ENCODE results near the gene MRAP. TPM values are rescaled to one million over a fixed set of nuclear protein-coding genes. Genes with fewer than 3 reads are reported as not detected.
A peak's percentile ranks its signal among the peaks of the same experiment; 100 is the strongest.

MRAP gene
- total and polyA plus RNA-seq, 9 of the 15 experiments (the other 6 are each of a cell fraction or from before 2014, with no cell fraction given) = 0.63 to 2.3 TPM; not detected in 7

GRCh38 chr21:32278518-32279376, 19.9 kb upstream of the MRAP start, which contains the start of gene MIS18A (continued):
- TF ChIP-seq FOXP4 (CRISPR knock-in tag; IDR thresholded peaks at IDR 0.05; ENCODE audit: borderline replicate concordance) (no peak), USF1 (CRISPR knock-in tag; IDR thresholded peaks at IDR 0.05) (0 out of 2 replicates have a peak, but pooled peaks have one; percentile 13), THAP7 (CRISPR knock-in tag; IDR thresholded peaks at IDR 0.05) (no peak), ZEB2 (IDR thresholded peaks at IDR 0.05) (peak; percentile 57; the same call in 1 of the 2 replicates), CTBP1 (IDR thresholded peaks at IDR 0.05; ENCODE audit: borderline replicate concordance) (peak; percentile 90), ZNF263 (CRISPR knock-in tag; IDR thresholded peaks at IDR 0.05; ENCODE audit: borderline replicate concordance) (peak; percentile 70), CHCHD3 (CRISPR knock-in tag; IDR thresholded peaks at IDR 0.05) (peak; percentile 33; the same call in 1 of the 2 replicates), LARP7 (IDR thresholded peaks at IDR 0.05) (0 out of 2 replicates have a peak, but pooled peaks have one; percentile 17), BRD4 (IDR thresholded peaks at IDR 0.05) (no peak), FOXM1 (IDR thresholded peaks at IDR 0.05; ENCODE audit: low read depth) (no peak), FOXM1 (CRISPR knock-in tag; IDR thresholded peaks at IDR 0.05; ENCODE audit: low read depth) (no peak), CTCF (IDR thresholded peaks at IDR 0.05 in 2 of 3, conservative IDR thresholded peaks at IDR 0.05 in 1 of 3; ENCODE audit: insufficient read depth in 2 of 3, low read depth in 1 of 3, low read length in 3 of 3) (peak in 2 of 3 experiments; percentile 4 to 27; a peak in 1 of 6 replicates), TGIF2 (CRISPR knock-in tag; IDR thresholded peaks at IDR 0.05) (no peak), HLTF (IDR thresholded peaks at IDR 0.05) (peak; percentile 84), HCFC1 (IDR thresholded peaks at IDR 0.05; ENCODE audit: low read depth, low read length) (peak; percentile 62), POU5F1 (IDR thresholded peaks at IDR 0.05; ENCODE audit: borderline replicate concordance, low read depth, low read length, partially characterized antibody) (peak; percentile 99), MAFK (IDR thresholded peaks at IDR 0.05; ENCODE audit: low read length) (peak; percentile 54), PRMT5 (CRISPR knock-in tag; IDR thresholded peaks at IDR 0.05) (no peak), MTA1 (IDR thresholded peaks at IDR 0.05; ENCODE audit: borderline replicate concordance) (no peak), ZBTB26 (CRISPR knock-in tag; IDR thresholded peaks at IDR 0.05) (no peak)

Measured in K562 (cell line).